ENCODE results near the gene SLC66A2. TPM values are rescaled to one million over a fixed set of nuclear protein-coding genes. Genes with fewer than 3 reads are reported as not detected.
A peak's percentile ranks its signal among the peaks of the same experiment; 100 is the strongest.

Gene SLC66A2
- total RNA-seq, 6 experiments from 2014 or later: 61.6 to 140 (median 95.8) TPM

GRCh38 chr18:79988451-79989194 lies 37.2 kb upstream of the SLC66A2 start, which contains the start of gene TXNL4A:
Gene TXNL4A, minus strand, starts transcription at chr18:79988563. Its CDS starts 171 bp downstream, at chr18:79988392.
- H3K4me1 ChIP-seq: peaks cover 0 to 21% (median 7%) of the 10 kb centered on the region in 4 donors
- DNase-seq (peak; percentile 88 to 90 (median 89)), ATAC-seq (peak; percentile 93 to 99 (median 98))
- H3K36me3 ChIP-seq: peaks cover 0 to 5% (median 0%) of the 10 kb centered on the region in 4 donors
- peak within 1 kb of the TSS; percentile 60 to 99 (median 93) for H3K4me3 ChIP-seq
- intact Hi-C loops (cut with DNase I): loop anchor here in 1 of 2 donors (10.0 kb wide), 1 partner anchor 46 kb away; the partner anchor contains the start of gene RBFA
- peak within 1 kb of the TSS; percentile 85 to 97 (median 95) for H3K27ac ChIP-seq
- H3K9me3 ChIP-seq: no peaks in the 10 kb centered on the region
- WGBS (ENCODE audit: insufficient coverage, low coverage, low lambda C conversion rate, missing lambda C conversion rate): under 1% methylated on average over 17 of the region's 71 CpGs
- no peaks in the 10 kb centered on the region for H3K27me3 ChIP-seq
- no peak for TF ChIP-seq CTCF (IDR thresholded peaks at IDR 0.05)
- TF ChIP-seq POLR2A (IDR thresholded peaks at IDR 0.05): peak; percentile 87

DNA sequence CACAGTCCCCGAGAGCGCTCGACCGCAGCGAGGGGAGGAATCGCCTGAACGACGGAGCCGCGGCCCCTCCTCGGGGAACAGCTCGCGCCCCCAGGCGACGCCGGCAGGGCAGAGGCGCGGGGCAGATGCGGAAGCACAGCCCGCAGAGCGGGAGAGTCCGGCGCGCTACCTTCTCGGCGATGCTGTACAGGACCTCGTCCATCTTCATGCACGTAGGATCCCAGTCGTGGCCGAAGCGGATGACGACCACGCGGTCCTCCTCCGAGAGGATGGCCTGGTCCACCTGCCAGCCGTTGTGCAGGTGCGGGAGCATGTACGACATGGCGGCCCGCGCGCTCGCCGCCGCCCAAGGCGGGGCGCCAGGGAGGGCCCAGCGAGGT lies 36.6 kb upstream of the SLC66A2 start:
- H3K9me3 ChIP-seq: no peaks in the 10 kb centered on the region
- peak overlapping the region; percentile 60 to 99 (median 93) for H3K4me3 ChIP-seq
- H3K36me3 ChIP-seq: peaks cover 0 to 5% (median 0%) of the 10 kb centered on the region in 4 donors
- no peaks in the 10 kb centered on the region for H3K27me3 ChIP-seq
- WGBS (ENCODE audit: insufficient coverage, low coverage, low lambda C conversion rate, missing lambda C conversion rate): 0% methylated on average over 2 of the region's 48 CpGs
- TF ChIP-seq POLR2A (IDR thresholded peaks at IDR 0.05) (no peak), CTCF (IDR thresholded peaks at IDR 0.05) (peak; percentile 10 to 42 (median 25))
- intact Hi-C loops (cut with DNase I): loop anchor here in 1 of 2 donors (10.0 kb wide), 1 partner anchor 47 kb away; the partner anchor contains the start of gene RBFA
- DNase-seq (peak; percentile 67 to 76 (median 71)), ATAC-seq (peak; percentile 68 to 80 (median 74))
- peaks cover 0 to 21% (median 8%) of the 10 kb centered on the region in 4 donors for H3K4me1 ChIP-seq
- peak overlapping the region; percentile 85 to 97 (median 95) for H3K27ac ChIP-seq

GRCh38 chr18:79987566-79987965 lies 36.1 kb upstream of the SLC66A2 start:
- Histone ChIP-seq H3K4me3 (peak overlapping the region; percentile 60 to 99 (median 93)), H3K4me1 (peaks cover 0 to 21% (median 8%) of the 10 kb centered on the region in 4 donors), H3K27me3 (no peaks in the 10 kb centered on the region), H3K36me3 (peaks cover 0 to 5% (median 0%) of the 10 kb centered on the region in 4 donors), H3K27ac (peak overlapping the region; percentile 85 to 97 (median 95)), H3K9me3 (no peaks in the 10 kb centered on the region)
- DNase-seq: no peak
- intact Hi-C loops (cut with DNase I): loop anchor here in 1 of 2 donors (10.0 kb wide), 1 partner anchor 47 kb away; the partner anchor contains the start of gene RBFA
- WGBS (ENCODE audit: insufficient coverage, low coverage, low lambda C conversion rate, missing lambda C conversion rate): 0% methylated on average over 6 of the region's 6 CpGs
- ATAC-seq: no peak
- TF ChIP-seq CTCF (IDR thresholded peaks at IDR 0.05) (no peak), POLR2A (IDR thresholded peaks at IDR 0.05) (no peak)

DNA sequence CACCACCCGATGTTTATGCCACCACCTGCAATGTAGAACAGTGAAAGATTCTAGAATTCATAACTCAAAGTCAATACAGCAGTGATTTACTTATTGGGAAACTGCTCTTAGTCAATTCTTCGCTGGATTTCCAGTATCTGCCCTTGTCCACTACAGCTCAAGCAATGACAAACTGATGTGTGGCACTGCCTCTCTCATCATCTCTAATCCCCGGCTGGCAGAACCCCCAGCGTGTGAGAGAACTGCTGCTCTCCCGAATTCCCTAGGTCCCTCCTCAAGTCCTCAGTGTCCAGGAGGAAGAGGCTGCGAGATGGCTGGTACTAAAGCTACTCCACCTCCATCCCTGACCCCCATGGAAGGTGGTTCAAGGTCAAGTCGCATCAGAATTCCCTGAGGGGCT lies 35.3 kb upstream of the SLC66A2 start:
- TF ChIP-seq POLR2A (IDR thresholded peaks at IDR 0.05) (no peak), CTCF (IDR thresholded peaks at IDR 0.05) (no peak)
- H3K27ac ChIP-seq: no peak overlapping the region
- no peak for DNase-seq
- H3K27me3 ChIP-seq: no peaks in the 10 kb centered on the region
- intact Hi-C loops (cut with DNase I): loop anchor here in 1 of 2 donors (10.0 kb wide), 1 partner anchor 48 kb away; the partner anchor contains the start of gene RBFA
- H3K4me1 ChIP-seq: peaks cover 0 to 21% (median 8%) of the 10 kb centered on the region in 4 donors
- 43% methylated on average over 7 of the region's 7 CpGs for WGBS (ENCODE audit: insufficient coverage, low coverage, low lambda C conversion rate, missing lambda C conversion rate)
- peaks cover 0 to 5% (median 0%) of the 10 kb centered on the region in 4 donors for H3K36me3 ChIP-seq
- ATAC-seq: peak in 1 of 4 donors; percentile 3
- peak overlapping the region in 1 of 3 donors; percentile 60 for H3K4me3 ChIP-seq
- H3K9me3 ChIP-seq: no peaks in the 10 kb centered on the region
